Astrocyte (in vitro differentiated cells and primary cell): ENCODE results near the gene HPGDS. TPM values are rescaled to one million over a fixed set of nuclear protein-coding genes. Genes with fewer than 3 reads are reported as not detected.

Source experiments
- DNase-seq: peaks from one replicate; pipeline ENCODE4 v3.0.0-alpha.2; 2010; ENCODE audit warnings: low read depth
- FAIRE-seq: peaks from 2 replicates; lab custom pipeline; 2011; peaks lifted over from hg19 to GRCh38; lab: Jason Lieb, UNC
- H2AFZ ChIP-seq: 2 replicates; pipeline ENCODE4 v1.6.0; 2012; ENCODE audit warnings: low read depth, low read length, inconsistent platforms
- H3K27ac ChIP-seq: 2 replicates; pipeline ENCODE4 v1.5.1; 2011; ENCODE audit warnings: low read depth, low read length, inconsistent platforms
- H3K27me3 ChIP-seq: 2 replicates; pipeline ENCODE4 v1.6.0; 2011; ENCODE audit warnings: low read length, inconsistent platforms; ENCODE audit not compliant: insufficient read depth
- H3K36me3 ChIP-seq: 2 replicates; pipeline ENCODE4 v1.5.1; 2011; ENCODE audit warnings: low read length, inconsistent platforms; ENCODE audit not compliant: insufficient read depth
- H3K4me1 ChIP-seq: 2 replicates; pipeline ENCODE4 v1.5.1; 2011; ENCODE audit warnings: low read length, inconsistent platforms; ENCODE audit not compliant: insufficient read depth
- H3K4me2 ChIP-seq: 2 replicates; pipeline ENCODE4 v1.6.0; 2012; ENCODE audit warnings: low read length, inconsistent platforms
- H3K4me3 ChIP-seq: 2 replicates; pipeline ENCODE4 v1.5.1; 2011; ENCODE audit warnings: low read depth, mild to moderate bottlenecking, low read length, inconsistent platforms; ENCODE audit not compliant: insufficient read depth
- H3K79me2 ChIP-seq: 2 replicates; pipeline ENCODE4 v1.6.0; 2012; ENCODE audit warnings: mild to moderate bottlenecking, low read length, inconsistent platforms; ENCODE audit not compliant: insufficient read depth
- H3K9ac ChIP-seq: 2 replicates; pipeline ENCODE4 v1.6.0; 2012; ENCODE audit warnings: mild to moderate bottlenecking, low read length, inconsistent platforms
- H3K9me3 ChIP-seq: 2 replicates; pipeline ENCODE4 v1.5.1; 2012; ENCODE audit warnings: low read depth, mild to moderate bottlenecking, low read length, inconsistent platforms; ENCODE audit not compliant: insufficient read depth
- H4K20me1 ChIP-seq: 2 replicates; pipeline ENCODE4 v1.6.0; 2012; ENCODE audit warnings: low read length, inconsistent platforms; ENCODE audit not compliant: insufficient read depth
- H3K27ac Mint-ChIP-seq: one replicate; pipeline ENCODE4 v1.8.0; 2021; ENCODE audit warnings: mild to moderate bottlenecking, mixed read lengths; ENCODE audit not compliant: unreplicated experiment
- H3K27me3 Mint-ChIP-seq: one replicate; pipeline ENCODE4 v1.8.0; 2021; ENCODE audit warnings: low read depth, mixed read lengths; ENCODE audit not compliant: unreplicated experiment
- H3K36me3 Mint-ChIP-seq: one replicate; pipeline ENCODE4 v1.8.0; 2021; ENCODE audit warnings: low read depth, mixed read lengths; ENCODE audit not compliant: unreplicated experiment
- H3K4me1 Mint-ChIP-seq: one replicate; pipeline ENCODE4 v1.8.0; 2021; ENCODE audit warnings: low read depth, mixed read lengths; ENCODE audit not compliant: unreplicated experiment
- H3K4me3 Mint-ChIP-seq: one replicate; pipeline ENCODE4 v1.8.0; 2021; ENCODE audit warnings: mild to moderate bottlenecking, moderate library complexity, mixed read lengths; ENCODE audit not compliant: unreplicated experiment
- H3K9me3 Mint-ChIP-seq: one replicate; pipeline ENCODE4 v1.8.0; 2021; ENCODE audit warnings: mild to moderate bottlenecking, mixed read lengths; ENCODE audit not compliant: unreplicated experiment
- EZH2 ChIP-seq: IDR thresholded peaks from 2 replicates; pipeline ENCODE4 v1.6.1; 2012; ENCODE audit warnings: mild to moderate bottlenecking, low read length, inconsistent platforms; ENCODE audit not compliant: insufficient read depth
- total RNA-seq: library from RNA; stranded (reverse); gene quantifications from 2 replicates; pipeline ENCODE4 v1.2.1, GENCODE V29; 2021
- TF ChIP-seq, protein P1 (sequence below): IDR thresholded peaks from 2 replicates; pipeline ENCODE4 v1.5.1; 2011; ENCODE audit warnings: low read depth, mild to moderate bottlenecking, inconsistent platforms, low read length, moderate library complexity; ENCODE audit not compliant: insufficient read depth

Gene HPGDS
- total RNA-seq, 1 donor from 2014 or later: not detected

GRCh38 chr4:94334962-94335361 is 7.7 kb downstream of the HPGDS start:
- Histone ChIP-seq H3K79me2 (no peaks in the 10 kb centered on the region), H3K4me2 (no peak overlapping the region), H2AFZ (no peak overlapping the region), H3K9me3 (no peaks in the 10 kb centered on the region), H4K20me1 (no peaks in the 10 kb centered on the region), H3K27ac (no peak overlapping the region), H3K9ac (no peak overlapping the region), H3K4me3 (no peak overlapping the region), H3K4me1 (no peaks in the 10 kb centered on the region), H3K27me3 (no peaks in the 10 kb centered on the region), H3K36me3 (no peaks in the 10 kb centered on the region)
- Mint-ChIP-seq H3K27ac (no peak overlapping the region), H3K9me3 (no peaks in the 10 kb centered on the region), H3K4me1 (no peaks in the 10 kb centered on the region), H3K36me3 (no peaks in the 10 kb centered on the region), H3K4me3 (no peak overlapping the region), H3K27me3 (no peaks in the 10 kb centered on the region)
- TF ChIP-seq EZH2: no peak
- TF ChIP-seq, protein P1, sequence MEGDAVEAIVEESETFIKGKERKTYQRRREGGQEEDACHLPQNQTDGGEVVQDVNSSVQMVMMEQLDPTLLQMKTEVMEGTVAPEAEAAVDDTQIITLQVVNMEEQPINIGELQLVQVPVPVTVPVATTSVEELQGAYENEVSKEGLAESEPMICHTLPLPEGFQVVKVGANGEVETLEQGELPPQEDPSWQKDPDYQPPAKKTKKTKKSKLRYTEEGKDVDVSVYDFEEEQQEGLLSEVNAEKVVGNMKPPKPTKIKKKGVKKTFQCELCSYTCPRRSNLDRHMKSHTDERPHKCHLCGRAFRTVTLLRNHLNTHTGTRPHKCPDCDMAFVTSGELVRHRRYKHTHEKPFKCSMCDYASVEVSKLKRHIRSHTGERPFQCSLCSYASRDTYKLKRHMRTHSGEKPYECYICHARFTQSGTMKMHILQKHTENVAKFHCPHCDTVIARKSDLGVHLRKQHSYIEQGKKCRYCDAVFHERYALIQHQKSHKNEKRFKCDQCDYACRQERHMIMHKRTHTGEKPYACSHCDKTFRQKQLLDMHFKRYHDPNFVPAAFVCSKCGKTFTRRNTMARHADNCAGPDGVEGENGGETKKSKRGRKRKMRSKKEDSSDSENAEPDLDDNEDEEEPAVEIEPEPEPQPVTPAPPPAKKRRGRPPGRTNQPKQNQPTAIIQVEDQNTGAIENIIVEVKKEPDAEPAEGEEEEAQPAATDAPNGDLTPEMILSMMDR: no peak
- FAIRE-seq: no peak
- no peak for DNase-seq

DNA sequence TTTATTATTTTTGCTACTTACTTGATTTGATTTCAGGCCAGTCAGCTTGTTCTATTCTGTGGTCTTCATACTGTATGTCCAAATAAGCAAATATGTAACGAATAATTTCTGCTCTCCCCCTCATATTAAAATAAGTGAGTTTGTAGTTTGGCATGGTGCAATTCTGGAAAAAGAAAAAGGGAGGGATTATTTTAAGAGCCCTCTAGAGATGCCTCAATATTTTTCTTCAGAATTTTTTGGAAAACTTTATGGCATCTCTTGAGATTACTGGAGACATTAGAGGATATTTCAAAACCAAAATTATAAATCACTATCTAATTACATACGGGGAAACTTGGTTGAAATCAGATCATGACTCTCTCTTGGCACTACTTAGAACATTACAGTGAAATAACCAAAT is 8.2 kb downstream of the HPGDS start:
- no peaks in the 10 kb centered on the region for H3K36me3 Mint-ChIP-seq

GRCh38 chr4:94333866-94334265 is 8.8 kb downstream of the HPGDS start:
- Mint-ChIP-seq H3K27me3 (no peaks in the 10 kb centered on the region), H3K9me3 (no peaks in the 10 kb centered on the region), H3K27ac (no peak overlapping the region), H3K36me3 (no peaks in the 10 kb centered on the region), H3K4me1 (no peaks in the 10 kb centered on the region), H3K4me3 (no peak overlapping the region)
- no peak overlapping the region for H2AFZ ChIP-seq
- H4K20me1 ChIP-seq: no peaks in the 10 kb centered on the region
- H3K36me3 ChIP-seq: no peaks in the 10 kb centered on the region
- no peaks in the 10 kb centered on the region for H3K27me3 ChIP-seq
- no peaks in the 10 kb centered on the region for H3K79me2 ChIP-seq
- no peak overlapping the region for H3K27ac ChIP-seq
- H3K4me3 ChIP-seq: no peak overlapping the region
- FAIRE-seq: no peak
- TF ChIP-seq, protein P1: no peak
- TF ChIP-seq EZH2: no peak
- H3K4me2 ChIP-seq: no peak overlapping the region
- no peak overlapping the region for H3K9ac ChIP-seq
- H3K4me1 ChIP-seq: no peaks in the 10 kb centered on the region
- no peak for DNase-seq
- no peaks in the 10 kb centered on the region for H3K9me3 ChIP-seq

More for the DNA sequence above, 8.2 kb downstream of the HPGDS start:
- H2AFZ ChIP-seq: no peak overlapping the region
- no peak for TF ChIP-seq EZH2
- TF ChIP-seq, protein P1: no peak
- no peaks in the 10 kb centered on the region for H3K9me3 ChIP-seq
- no peaks in the 10 kb centered on the region for H3K4me1 ChIP-seq
- no peak overlapping the region for H3K9ac ChIP-seq
- FAIRE-seq (no peak), DNase-seq (no peak)
- no peaks in the 10 kb centered on the region for H3K79me2 ChIP-seq
- H4K20me1 ChIP-seq: no peaks in the 10 kb centered on the region
- no peak overlapping the region for H3K4me3 ChIP-seq
- no peaks in the 10 kb centered on the region for H3K36me3 ChIP-seq
- H3K27me3 Mint-ChIP-seq: no peaks in the 10 kb centered on the region
- no peak overlapping the region for H3K4me2 ChIP-seq
- no peak overlapping the region for H3K4me3 Mint-ChIP-seq
- no peaks in the 10 kb centered on the region for H3K27me3 ChIP-seq
- no peak overlapping the region for H3K27ac ChIP-seq
- H3K9me3 Mint-ChIP-seq: no peaks in the 10 kb centered on the region
- no peaks in the 10 kb centered on the region for H3K4me1 Mint-ChIP-seq
- H3K27ac Mint-ChIP-seq: no peak overlapping the region
